ENCODE data around the gene TLDC2.

DNA sequence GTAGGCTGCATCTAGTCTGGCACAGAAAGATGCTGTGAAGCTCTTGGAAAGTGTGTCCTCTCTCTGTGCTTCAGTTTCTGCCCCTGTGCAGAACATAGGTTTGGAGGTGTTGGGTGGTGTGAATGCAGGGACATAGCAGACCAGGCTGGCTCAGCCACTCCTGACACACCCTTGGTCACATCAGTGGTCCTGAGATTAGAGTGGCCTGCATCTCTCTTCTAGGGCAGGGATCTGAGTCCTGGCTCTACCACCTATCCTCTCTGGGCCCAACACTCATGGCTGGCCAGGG is 10.1 kb upstream of the TLDC2 start:
- TF ChIP-seq, protein P1, sequence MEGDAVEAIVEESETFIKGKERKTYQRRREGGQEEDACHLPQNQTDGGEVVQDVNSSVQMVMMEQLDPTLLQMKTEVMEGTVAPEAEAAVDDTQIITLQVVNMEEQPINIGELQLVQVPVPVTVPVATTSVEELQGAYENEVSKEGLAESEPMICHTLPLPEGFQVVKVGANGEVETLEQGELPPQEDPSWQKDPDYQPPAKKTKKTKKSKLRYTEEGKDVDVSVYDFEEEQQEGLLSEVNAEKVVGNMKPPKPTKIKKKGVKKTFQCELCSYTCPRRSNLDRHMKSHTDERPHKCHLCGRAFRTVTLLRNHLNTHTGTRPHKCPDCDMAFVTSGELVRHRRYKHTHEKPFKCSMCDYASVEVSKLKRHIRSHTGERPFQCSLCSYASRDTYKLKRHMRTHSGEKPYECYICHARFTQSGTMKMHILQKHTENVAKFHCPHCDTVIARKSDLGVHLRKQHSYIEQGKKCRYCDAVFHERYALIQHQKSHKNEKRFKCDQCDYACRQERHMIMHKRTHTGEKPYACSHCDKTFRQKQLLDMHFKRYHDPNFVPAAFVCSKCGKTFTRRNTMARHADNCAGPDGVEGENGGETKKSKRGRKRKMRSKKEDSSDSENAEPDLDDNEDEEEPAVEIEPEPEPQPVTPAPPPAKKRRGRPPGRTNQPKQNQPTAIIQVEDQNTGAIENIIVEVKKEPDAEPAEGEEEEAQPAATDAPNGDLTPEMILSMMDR (IDR thresholded peaks at IDR 0.05), result no peak
- no peak for TF ChIP-seq POLR2A (IDR thresholded peaks at IDR 0.05)

Measured in testis (tissue), 2 donors.